Measurements from ENCODE around the gene HOXA4. TPM values are rescaled to one million over a fixed set of nuclear protein-coding genes. Genes with fewer than 3 reads are reported as not detected.

HOXA4 gene
- total and polyA plus RNA-seq, 10 donors, result 2.1 to 10.8 (median 4.3) TPM

DNA sequence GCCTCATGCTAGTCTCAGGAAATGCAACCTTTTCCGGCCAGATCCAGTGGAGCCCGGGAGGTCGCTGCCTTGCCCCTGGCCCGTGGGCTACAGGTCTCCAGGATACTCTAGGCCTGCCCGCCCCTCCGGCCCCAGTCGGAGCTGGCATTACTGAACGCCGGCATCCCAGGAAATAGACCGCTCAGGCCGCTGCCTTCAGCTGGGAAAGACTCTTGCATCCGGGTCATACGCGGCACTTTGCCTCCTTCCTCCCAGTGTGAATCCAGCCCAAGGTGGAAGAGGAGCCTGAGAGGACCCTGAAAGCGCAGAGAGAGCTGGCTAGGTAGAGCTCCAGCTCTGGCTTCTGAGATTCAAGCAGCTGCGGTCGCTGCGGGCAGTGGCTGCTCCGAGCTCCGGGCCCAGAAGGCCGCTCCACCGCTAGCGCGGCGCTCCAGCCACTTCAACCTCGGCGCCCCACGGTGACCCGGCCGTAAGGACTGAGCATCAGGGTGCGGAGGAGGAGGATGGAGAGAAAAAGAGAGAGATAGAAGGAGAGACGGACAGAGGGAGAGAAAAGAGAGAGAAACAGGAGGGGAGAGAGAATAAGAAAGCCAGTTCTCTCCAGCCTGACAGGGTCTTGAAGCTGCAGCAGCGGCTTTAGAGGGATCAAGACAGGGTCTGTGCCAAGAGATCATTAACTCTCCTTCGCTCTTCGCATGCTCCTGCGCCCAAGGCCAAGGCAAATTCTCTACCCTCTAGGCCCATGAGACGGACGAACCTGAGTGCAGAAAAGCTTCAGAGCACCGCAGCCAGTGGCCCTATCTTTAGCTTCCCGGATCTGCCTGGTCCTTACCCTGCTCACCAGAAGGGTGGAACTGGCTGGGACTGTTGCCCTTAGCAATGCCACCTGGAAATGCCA is 45.3 kb upstream of the HOXA4 start:
- intact Hi-C loops (cut with DNase I; ENCODE audit: low total_unique reads), result no loop called here
- Histone ChIP-seq H3K27ac (no peak overlapping the region), H3K27me3 (replicated peaks in 1 of 7) (peaks cover 35 to 100% (median 100%) of the 10 kb centered on the region in 7 donors), H3K4me3 (no peak overlapping the region), H3K36me3 (no peaks in the 10 kb centered on the region), H3K9me3 (peaks cover 0 to 8% (median 0%) of the 10 kb centered on the region in 8 donors), H3K4me1 (peaks cover 21 to 57% (median 44%) of the 10 kb centered on the region in 6 donors)
- DNase-seq, result peak; percentile 57
- 73 to 83% (median 76%) methylated on average over 24 to 40 of the region's 40 CpGs for WGBS, 5 donors
- no peak for TF ChIP-seq POLR2AphosphoS5 (IDR thresholded peaks at IDR 0.05)
- no peak for TF ChIP-seq POLR2A (IDR thresholded peaks at IDR 0.05)
- TF ChIP-seq, protein P1, sequence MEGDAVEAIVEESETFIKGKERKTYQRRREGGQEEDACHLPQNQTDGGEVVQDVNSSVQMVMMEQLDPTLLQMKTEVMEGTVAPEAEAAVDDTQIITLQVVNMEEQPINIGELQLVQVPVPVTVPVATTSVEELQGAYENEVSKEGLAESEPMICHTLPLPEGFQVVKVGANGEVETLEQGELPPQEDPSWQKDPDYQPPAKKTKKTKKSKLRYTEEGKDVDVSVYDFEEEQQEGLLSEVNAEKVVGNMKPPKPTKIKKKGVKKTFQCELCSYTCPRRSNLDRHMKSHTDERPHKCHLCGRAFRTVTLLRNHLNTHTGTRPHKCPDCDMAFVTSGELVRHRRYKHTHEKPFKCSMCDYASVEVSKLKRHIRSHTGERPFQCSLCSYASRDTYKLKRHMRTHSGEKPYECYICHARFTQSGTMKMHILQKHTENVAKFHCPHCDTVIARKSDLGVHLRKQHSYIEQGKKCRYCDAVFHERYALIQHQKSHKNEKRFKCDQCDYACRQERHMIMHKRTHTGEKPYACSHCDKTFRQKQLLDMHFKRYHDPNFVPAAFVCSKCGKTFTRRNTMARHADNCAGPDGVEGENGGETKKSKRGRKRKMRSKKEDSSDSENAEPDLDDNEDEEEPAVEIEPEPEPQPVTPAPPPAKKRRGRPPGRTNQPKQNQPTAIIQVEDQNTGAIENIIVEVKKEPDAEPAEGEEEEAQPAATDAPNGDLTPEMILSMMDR (IDR thresholded peaks at IDR 0.05 in 8 of 11, conservative IDR thresholded peaks at IDR 0.05 in 3 of 11), result no peak

DNA sequence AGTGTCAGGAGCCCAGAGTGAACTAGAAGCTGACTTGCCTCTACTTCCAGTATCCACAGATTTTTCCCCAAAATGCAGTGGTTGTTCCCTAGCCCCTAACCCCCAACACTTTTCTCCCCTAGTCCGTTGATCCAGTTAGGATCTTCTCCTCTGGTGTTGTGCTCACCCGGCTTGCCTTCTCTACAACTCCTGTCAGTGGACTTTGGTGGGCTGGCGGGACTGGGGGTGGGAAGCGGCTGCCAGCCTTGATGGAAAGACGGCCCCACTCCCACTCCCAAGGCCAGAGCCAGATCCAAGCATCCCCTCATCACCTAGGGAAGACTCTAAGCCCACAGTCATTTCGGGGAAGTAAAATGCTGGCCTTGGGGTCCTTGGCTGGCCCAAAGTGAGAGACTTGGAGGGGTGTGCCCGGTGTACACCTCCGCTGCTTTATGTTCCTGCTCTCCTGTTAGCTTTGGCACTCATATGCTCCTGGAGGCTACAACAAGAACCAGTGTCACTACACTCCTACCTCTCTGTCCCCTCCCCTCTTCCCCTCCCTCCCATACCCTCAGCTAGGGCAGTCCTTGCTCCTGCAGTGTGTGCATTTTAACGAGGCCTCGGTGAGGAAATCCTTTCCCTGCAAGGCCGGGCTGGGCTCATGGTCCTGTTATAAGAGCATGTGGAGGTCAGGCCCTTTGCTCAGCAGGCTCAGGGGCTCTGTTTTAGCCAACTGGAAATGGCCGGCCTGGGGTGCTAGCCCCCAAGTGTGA is 44.5 kb upstream of the HOXA4 start:
- peak; percentile 34 for DNase-seq
- Histone ChIP-seq H3K4me1 (peaks cover 21 to 59% (median 43%) of the 10 kb centered on the region in 6 donors), H3K36me3 (no peaks in the 10 kb centered on the region), H3K27ac (no peak overlapping the region), H3K27me3 (replicated peaks in 1 of 7) (peaks cover 37 to 100% (median 100%) of the 10 kb centered on the region in 7 donors), H3K9me3 (peaks cover 0 to 8% (median 0%) of the 10 kb centered on the region in 8 donors), H3K4me3 (peak overlapping the region in 1 of 8 donors; percentile 72)
- intact Hi-C loops (cut with DNase I; ENCODE audit: low total_unique reads), result no loop called here
- 54 to 81% (median 72%) methylated on average over 11 to 12 of the region's 12 CpGs for WGBS, 5 donors
- TF ChIP-seq, protein P1 (IDR thresholded peaks at IDR 0.05 in 8 of 11, conservative IDR thresholded peaks at IDR 0.05 in 3 of 11), result no peak
- TF ChIP-seq POLR2A (IDR thresholded peaks at IDR 0.05), result no peak
- TF ChIP-seq POLR2AphosphoS5 (IDR thresholded peaks at IDR 0.05), result no peak

DNA sequence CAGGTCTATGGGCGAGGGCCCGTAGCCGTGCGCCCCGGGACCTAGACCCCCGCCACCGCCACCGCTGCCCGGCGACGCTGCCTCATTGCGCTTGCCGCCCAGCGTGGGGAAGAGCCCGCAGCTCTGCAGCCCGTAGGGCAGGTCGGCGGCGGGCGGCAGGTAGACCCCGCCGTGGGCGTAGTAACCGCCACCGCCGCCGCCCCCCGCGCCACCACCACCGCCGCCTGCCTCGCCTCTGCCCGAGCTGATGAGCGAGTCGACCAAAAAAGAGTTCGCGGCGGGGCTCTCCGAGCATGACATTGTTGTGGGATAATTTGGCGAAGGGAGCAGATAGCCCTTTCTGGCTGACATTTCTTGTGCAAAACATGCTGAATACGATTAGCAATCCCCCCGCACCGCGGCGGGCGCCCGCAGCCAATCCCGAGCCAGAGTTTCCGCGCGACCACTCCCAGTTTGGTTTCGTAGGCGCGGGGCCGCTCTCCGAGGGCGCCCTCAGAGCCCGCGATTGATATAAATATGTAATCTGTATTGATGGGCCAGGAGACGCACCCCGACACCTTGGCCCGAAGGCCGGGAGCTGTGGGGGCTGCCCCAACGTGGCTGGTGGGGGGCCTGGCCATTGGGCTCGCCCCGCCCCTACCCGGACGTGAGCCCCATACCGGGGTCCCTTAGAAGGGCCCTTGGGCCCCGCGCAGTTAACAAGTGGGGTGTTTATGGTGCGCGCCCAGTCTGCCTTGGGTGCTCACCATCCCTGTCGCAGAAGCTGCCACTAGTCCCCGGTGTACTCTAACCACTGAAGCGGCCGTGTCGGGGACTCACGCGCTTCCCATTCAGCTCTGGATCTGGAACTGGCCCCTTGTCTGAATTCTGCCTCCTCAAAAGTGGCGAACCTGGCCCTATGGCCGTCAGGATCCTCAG is 43.7 kb upstream of the HOXA4 start, which contains the start of gene HOXA10:
Gene HOXA10 (minus strand): TSS at position 365 of the 918 bp plus-strand sequence. CDS start 14 bp downstream, at position 351.
- 5 to 13% (median 6%) methylated on average over 47 to 82 of the region's 82 CpGs for WGBS, 5 donors
- H3K27me3 ChIP-seq (replicated peaks in 1 of 7), result peaks cover 40 to 100% (median 100%) of the 10 kb centered on the region in 7 donors
- intact Hi-C loops (cut with DNase I; ENCODE audit: low total_unique reads), result no loop called here
- H3K4me1 ChIP-seq, result peaks cover 15 to 59% (median 43%) of the 10 kb centered on the region in 6 donors
- TF ChIP-seq POLR2AphosphoS5 (IDR thresholded peaks at IDR 0.05), result no peak
- TF ChIP-seq POLR2A (IDR thresholded peaks at IDR 0.05), result no peak
- TF ChIP-seq, protein P1 (IDR thresholded peaks at IDR 0.05 in 8 of 11, conservative IDR thresholded peaks at IDR 0.05 in 3 of 11), result no peak
- peak within 1 kb of the TSS; percentile 16 to 72 (median 46) for H3K4me3 ChIP-seq
- no peaks in the 10 kb centered on the region for H3K36me3 ChIP-seq
- peak within 1 kb of the TSS in 2 of 8 donors; percentile 26 to 32 for H3K27ac ChIP-seq
- DNase-seq, result peak; percentile 73
- H3K9me3 ChIP-seq, result peaks cover 0 to 8% (median 0%) of the 10 kb centered on the region in 8 donors

All from spleen (tissue), 11 donors.